Liver (tissue), 9 donors: ENCODE data around the gene NKD1. TPM values are rescaled to one million over a fixed set of nuclear protein-coding genes. Genes with fewer than 3 reads are reported as not detected.

Experiments
- DNase-seq: peaks from one replicate; pipeline ENCODE4 v3.0.0-alpha.2; 2017; ENCODE audit warnings: low spot score
- H3K27ac ChIP-seq, 2 donors: one replicate each; pipeline ENCODE4 v1.7.0; 2013; ENCODE audit warnings: inconsistent platforms in 2 of 2, low read length in 2 of 2, control low read depth in 1 of 2, low read depth in 1 of 2, mild to moderate bottlenecking in 1 of 2
- H3K27me3 ChIP-seq, 4 donors: one replicate each; pipeline versions ENCODE4 v1.6.1 to v1.7.0; 2013; ENCODE audit warnings: low read length in 3 of 4, inconsistent platforms in 1 of 4, mild to moderate bottlenecking in 1 of 4, moderate library complexity in 1 of 4; ENCODE audit not compliant: control insufficient read depth in 4 of 4, insufficient read depth in 4 of 4
- H3K36me3 ChIP-seq, 4 donors: one replicate each; pipeline versions ENCODE4 v1.6.1 to v1.7.0; 2013; ENCODE audit warnings: low read length in 3 of 4, mild to moderate bottlenecking in 3 of 4, low read depth in 1 of 4, moderate library complexity in 1 of 4; ENCODE audit not compliant: control insufficient read depth in 4 of 4, insufficient read depth in 3 of 4
- H3K4me1 ChIP-seq, 4 donors: one replicate each; pipeline versions ENCODE4 v1.6.1 to v1.7.0; 2013; ENCODE audit warnings: low read length in 3 of 4, mild to moderate bottlenecking in 3 of 4, moderate library complexity in 1 of 4; ENCODE audit not compliant: control insufficient read depth in 4 of 4, insufficient read depth in 4 of 4
- H3K4me3 ChIP-seq, 3 donors: one replicate each; pipeline versions ENCODE4 v1.6.1 to v1.7.0; 2013; ENCODE audit warnings: low read length in 3 of 3, control low read depth in 1 of 3, low read depth in 1 of 3, mild to moderate bottlenecking in 1 of 3
- H3K9ac ChIP-seq, 2 donors: one replicate each; pipeline ENCODE4 v1.7.0; 2013; ENCODE audit warnings: low read length in 2 of 2, mild to moderate bottlenecking in 2 of 2, moderate library complexity in 2 of 2, control low read depth in 1 of 2, low read depth in 1 of 2
- H3K9me3 ChIP-seq, 4 donors: one replicate each; pipeline versions ENCODE4 v1.6.1 to v1.7.0; 2013; ENCODE audit warnings: low read length in 3 of 4; ENCODE audit not compliant: control insufficient read depth in 4 of 4
- ATF3 ChIP-seq: IDR thresholded peaks from 2 replicates; pipeline ENCODE4 v1.6.1; 2016; ENCODE audit warnings: antibody characterized with exemption
- CTCF ChIP-seq: fragments of 150-350 bp; IDR thresholded peaks from 2 replicates; pipeline ENCODE4 v1.5.1; 2017; ENCODE audit warnings: improper control_type of control experiment, low read depth, low read length; ENCODE audit not compliant: missing input control
- EGR1 ChIP-seq, 2 donors: IDR thresholded peaks; 2 replicates each; pipeline ENCODE4 v1.6.1; 2016 to 2018; ENCODE audit warnings: antibody characterized with exemption in 2 of 2, low read depth in 2 of 2
- FOXA1 ChIP-seq: IDR thresholded peaks from 2 replicates; pipeline ENCODE4 v1.6.1; 2016; ENCODE audit warnings: antibody characterized with exemption
- GABPA ChIP-seq, 2 donors: IDR thresholded peaks in 1 of 2; conservative IDR thresholded peaks in 1 of 2; 2 replicates each; pipeline ENCODE4 v1.6.1; 2016; ENCODE audit warnings: antibody characterized with exemption in 2 of 2, mild to moderate bottlenecking in 1 of 2, moderate library complexity in 1 of 2
- HNF4A ChIP-seq, 2 donors: conservative IDR thresholded peaks; 2 replicates each; pipeline ENCODE4 v1.6.1; 2016; ENCODE audit warnings: antibody characterized with exemption in 2 of 2, mild to moderate bottlenecking in 2 of 2
- HNF4G ChIP-seq: IDR thresholded peaks from 2 replicates; pipeline ENCODE4 v1.6.1; 2016; ENCODE audit warnings: antibody characterized with exemption
- JUND ChIP-seq, 2 donors: IDR thresholded peaks; 2 replicates each; pipeline ENCODE4 v1.6.1; 2016; ENCODE audit warnings: antibody characterized with exemption in 2 of 2
- MAX ChIP-seq: IDR thresholded peaks from 2 replicates; pipeline ENCODE4 v1.6.1; 2016; ENCODE audit warnings: antibody characterized with exemption
- NR2F2 ChIP-seq: IDR thresholded peaks from 2 replicates; pipeline ENCODE4 v1.6.1; 2016; ENCODE audit warnings: antibody characterized with exemption
- RAD21 ChIP-seq, 2 donors: IDR thresholded peaks; 2 replicates each; pipeline ENCODE4 v1.6.1; 2016; ENCODE audit warnings: antibody characterized with exemption in 2 of 2, mild to moderate bottlenecking in 2 of 2
- RXRA ChIP-seq, 2 donors: IDR thresholded peaks; 2 replicates each; pipeline ENCODE4 v1.6.1; 2017 to 2018; ENCODE audit warnings: antibody characterized with exemption in 2 of 2, mild to moderate bottlenecking in 1 of 2
- SP1 ChIP-seq: IDR thresholded peaks from 2 replicates; pipeline ENCODE4 v1.6.1; 2018; ENCODE audit warnings: antibody characterized with exemption, mild to moderate bottlenecking
- TAF1 ChIP-seq: conservative IDR thresholded peaks from 2 replicates; pipeline ENCODE4 v1.6.1; 2016; ENCODE audit warnings: antibody characterized with exemption, mild to moderate bottlenecking
- WGBS: extraction: QIAGEN DNeasy Blood & Tissue Kit; methylation state at CpG from one replicate; pipeline ENCODE4 v1.1.7; 2013; 5-methylcytosine and 5-hydroxymethylcytosine counted together
- polyA plus RNA-seq, 2 donors: library from polyadenylated mRNA; stranded (reverse) in 1 of 2; unstranded in 1 of 2; fragments of 200-250 nt in 1 of 2; fragments of >200 nt in 1 of 2; fragmentation: Nextera tagmentation in 1 of 2; extraction: Ambion mirVana in 1 of 2; gene quantifications; one replicate each; pipeline versions ENCODE4 v1.2.1 to v1.2.3, GENCODE V29; 2013 to 2015
- total RNA-seq, 2 donors: library from RNA; depleted of rRNA; stranded (reverse); fragments of >200 nt; gene quantifications; one replicate each; pipeline ENCODE4 v1.2.3, GENCODE V29; 2014
- TF ChIP-seq, protein P1 (sequence below): IDR thresholded peaks from 2 replicates; pipeline ENCODE4 v1.6.1; 2016; ENCODE audit warnings: antibody characterized with exemption
- TF ChIP-seq, protein P2 (sequence below): IDR thresholded peaks from 2 replicates; pipeline ENCODE4 v1.6.1; 2016; ENCODE audit warnings: antibody characterized with exemption, mild to moderate bottlenecking
- donor health status: healthy.
- donor health status: healthy.
- donor health status: healthy.
- donor health status: healthy.
- donor health status: healthy.

Gene NKD1
- total and polyA plus RNA-seq, 4 donors: 0.28 to 3.5 (median 0.85) TPM

- H3K27me3 ChIP-seq: no peaks in the 10 kb centered on the region
- DNase-seq: no peak
- H3K27ac ChIP-seq: no peak overlapping the region
- WGBS: 82% methylated on average over 4 of the region's 4 CpGs
- no peak overlapping the region for H3K4me3 ChIP-seq
- H3K4me1 ChIP-seq: no peaks in the 10 kb centered on the region
- H3K9ac ChIP-seq: no peak overlapping the region
- TF ChIP-seq JUND (IDR thresholded peaks at IDR 0.05) (no peak), NR2F2 (no peak), MAX (no peak), HNF4A (conservative IDR thresholded peaks at IDR 0.05) (no peak), EGR1 (IDR thresholded peaks at IDR 0.05; ENCODE audit: low read depth in 2 of 2) (no peak), HNF4G (no peak), FOXA1 (no peak), CTCF (no peak), GABPA (IDR thresholded peaks at IDR 0.05 in 1 of 2, conservative IDR thresholded peaks at IDR 0.05 in 1 of 2) (no peak), RXRA (IDR thresholded peaks at IDR 0.05) (no peak), TAF1 (no peak), SP1 (no peak)
- TF ChIP-seq, protein P1, sequence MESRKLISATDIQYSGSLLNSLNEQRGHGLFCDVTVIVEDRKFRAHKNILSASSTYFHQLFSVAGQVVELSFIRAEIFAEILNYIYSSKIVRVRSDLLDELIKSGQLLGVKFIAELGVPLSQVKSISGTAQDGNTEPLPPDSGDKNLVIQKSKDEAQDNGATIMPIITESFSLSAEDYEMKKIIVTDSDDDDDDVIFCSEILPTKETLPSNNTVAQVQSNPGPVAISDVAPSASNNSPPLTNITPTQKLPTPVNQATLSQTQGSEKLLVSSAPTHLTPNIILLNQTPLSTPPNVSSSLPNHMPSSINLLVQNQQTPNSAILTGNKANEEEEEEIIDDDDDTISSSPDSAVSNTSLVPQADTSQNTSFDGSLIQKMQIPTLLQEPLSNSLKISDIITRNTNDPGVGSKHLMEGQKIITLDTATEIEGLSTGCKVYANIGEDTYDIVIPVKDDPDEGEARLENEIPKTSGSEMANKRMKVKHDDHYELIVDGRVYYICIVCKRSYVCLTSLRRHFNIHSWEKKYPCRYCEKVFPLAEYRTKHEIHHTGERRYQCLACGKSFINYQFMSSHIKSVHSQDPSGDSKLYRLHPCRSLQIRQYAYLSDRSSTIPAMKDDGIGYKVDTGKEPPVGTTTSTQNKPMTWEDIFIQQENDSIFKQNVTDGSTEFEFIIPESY: no peak
- TF ChIP-seq, protein P2, sequence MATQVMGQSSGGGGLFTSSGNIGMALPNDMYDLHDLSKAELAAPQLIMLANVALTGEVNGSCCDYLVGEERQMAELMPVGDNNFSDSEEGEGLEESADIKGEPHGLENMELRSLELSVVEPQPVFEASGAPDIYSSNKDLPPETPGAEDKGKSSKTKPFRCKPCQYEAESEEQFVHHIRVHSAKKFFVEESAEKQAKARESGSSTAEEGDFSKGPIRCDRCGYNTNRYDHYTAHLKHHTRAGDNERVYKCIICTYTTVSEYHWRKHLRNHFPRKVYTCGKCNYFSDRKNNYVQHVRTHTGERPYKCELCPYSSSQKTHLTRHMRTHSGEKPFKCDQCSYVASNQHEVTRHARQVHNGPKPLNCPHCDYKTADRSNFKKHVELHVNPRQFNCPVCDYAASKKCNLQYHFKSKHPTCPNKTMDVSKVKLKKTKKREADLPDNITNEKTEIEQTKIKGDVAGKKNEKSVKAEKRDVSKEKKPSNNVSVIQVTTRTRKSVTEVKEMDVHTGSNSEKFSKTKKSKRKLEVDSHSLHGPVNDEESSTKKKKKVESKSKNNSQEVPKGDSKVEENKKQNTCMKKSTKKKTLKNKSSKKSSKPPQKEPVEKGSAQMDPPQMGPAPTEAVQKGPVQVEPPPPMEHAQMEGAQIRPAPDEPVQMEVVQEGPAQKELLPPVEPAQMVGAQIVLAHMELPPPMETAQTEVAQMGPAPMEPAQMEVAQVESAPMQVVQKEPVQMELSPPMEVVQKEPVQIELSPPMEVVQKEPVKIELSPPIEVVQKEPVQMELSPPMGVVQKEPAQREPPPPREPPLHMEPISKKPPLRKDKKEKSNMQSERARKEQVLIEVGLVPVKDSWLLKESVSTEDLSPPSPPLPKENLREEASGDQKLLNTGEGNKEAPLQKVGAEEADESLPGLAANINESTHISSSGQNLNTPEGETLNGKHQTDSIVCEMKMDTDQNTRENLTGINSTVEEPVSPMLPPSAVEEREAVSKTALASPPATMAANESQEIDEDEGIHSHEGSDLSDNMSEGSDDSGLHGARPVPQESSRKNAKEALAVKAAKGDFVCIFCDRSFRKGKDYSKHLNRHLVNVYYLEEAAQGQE: no peak
- no peaks in the 10 kb centered on the region for H3K9me3 ChIP-seq
- no peaks in the 10 kb centered on the region for H3K36me3 ChIP-seq
Observed at GRCh38 chr16:50604610-50605009, 56.4 kb downstream of the NKD1 start.

DNA sequence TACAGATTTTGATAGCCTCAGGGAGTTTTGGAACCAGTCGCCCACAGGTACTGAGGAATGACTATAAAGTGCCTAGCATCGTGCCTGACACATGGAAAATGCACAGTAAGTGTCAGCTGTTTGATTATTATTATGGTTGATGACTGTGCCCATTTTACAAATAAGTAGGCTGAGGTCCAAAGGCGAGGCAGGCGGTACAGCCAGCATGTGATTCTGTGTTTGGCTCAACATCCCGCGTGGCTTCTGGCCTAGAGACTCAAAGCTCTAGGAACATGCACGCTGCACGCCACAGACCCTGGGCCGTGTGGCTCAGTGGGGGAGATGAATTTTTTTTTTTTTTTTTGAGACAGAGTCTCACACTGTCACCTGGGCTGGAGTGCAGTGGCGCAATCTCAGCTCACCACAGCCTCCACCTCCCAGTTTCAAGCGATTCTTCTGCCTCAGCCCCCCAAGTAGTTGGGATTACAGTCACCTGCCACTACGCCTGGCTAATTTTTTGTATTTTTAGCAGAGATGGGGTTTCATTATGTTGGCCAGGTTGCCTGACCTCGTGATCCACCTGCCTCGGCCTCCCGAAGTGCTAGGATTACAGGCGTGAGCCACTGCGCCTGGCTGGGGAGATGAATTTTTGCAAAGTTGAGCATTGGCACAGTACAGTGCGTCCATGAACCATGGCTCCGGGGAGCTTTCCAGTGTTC, 57.7 kb downstream of the NKD1 start:
- Histone ChIP-seq H3K27ac (no peak overlapping the region), H3K9ac (no peak overlapping the region), H3K9me3 (no peaks in the 10 kb centered on the region), H3K27me3 (no peaks in the 10 kb centered on the region), H3K36me3 (no peaks in the 10 kb centered on the region), H3K4me3 (no peak overlapping the region), H3K4me1 (no peaks in the 10 kb centered on the region)
- WGBS: 94% methylated on average over 19 of the region's 19 CpGs
- no peak for DNase-seq
- TF ChIP-seq EGR1 (IDR thresholded peaks at IDR 0.05; ENCODE audit: low read depth in 2 of 2) (no peak), SP1 (no peak), CTCF (no peak), RAD21 (IDR thresholded peaks at IDR 0.05) (no peak), NR2F2 (no peak), ATF3 (no peak)
- TF ChIP-seq, protein P2: no peak
